K562 (cell line): ENCODE measurements around the gene NFATC4. TPM values are rescaled to one million over a fixed set of nuclear protein-coding genes. Genes with fewer than 3 reads are reported as not detected.

ENCODE experiments used
- PKNOX1 ChIP-seq: fragments of 450-650 bp; IDR thresholded peaks from 2 replicates; pipeline ENCODE4 v1.6.1; 2016
- REST ChIP-seq, 2 experiments: fragments of 450-650 bp; formaldehyde crosslinking in 1 of 2; IDR thresholded peaks; 2 replicates each; pipeline versions ENCODE4 v1.4.0 to v1.6.1; 2014 to 2020; ENCODE audit warnings: mild to moderate bottlenecking in 2 of 2, borderline replicate concordance in 1 of 2, low read depth in 1 of 2
- SIN3A ChIP-seq, 2 experiments: fragments of 150-350 bp in 1 of 2; IDR thresholded peaks; 2 replicates each; pipeline ENCODE4 v1.6.1; 2011 to 2016; ENCODE audit warnings: borderline replicate concordance in 2 of 2, low read depth in 2 of 2, low read length in 2 of 2, mild to moderate bottlenecking in 2 of 2, moderate library complexity in 2 of 2; ENCODE audit not compliant: control insufficient read depth in 1 of 2
- SMAD4 ChIP-seq: fragments of 250-450 bp; sonication (Bioruptor Pico); conservative IDR thresholded peaks from 2 replicates; pipeline ENCODE4 v1.8.0; 2021; ENCODE audit warnings: inconsistent platforms, mild to moderate bottlenecking, moderate library complexity
- polyA plus RNA-seq, 8 experiments: library from polyadenylated mRNA; depleted of rRNA in 4 of 8; stranded (reverse) in 5 of 8; unstranded in 3 of 8; fragments of >200 nt; fragmentation: Nextera tagmentation in 2 of 8; fragmentation: Illumina TruSeq in 1 of 8; extraction: Ambion mirVana in 2 of 8; extraction: Trizol in 1 of 8; gene quantifications; 2 replicates each; pipeline versions ENCODE4 v1.2.1 to v1.2.3, GENCODE V29; 2011 to 2014; ENCODE audit warnings: inconsistent platforms in 1 of 8, missing spikeins in 1 of 8
- total RNA-seq, 7 experiments: library from RNA; depleted of rRNA in 6 of 7; stranded (reverse); fragments of >200 nt in 6 of 7; fragmentation: Illumina TruSeq in 2 of 7; extraction: Trizol in 2 of 7; gene quantifications; 2 replicates each; pipeline versions ENCODE4 v1.2.1 to v1.2.3, GENCODE V29; 2011 to 2021; ENCODE audit warnings: low replicate concordance in 1 of 7

NFATC4 gene
- total and polyA plus RNA-seq, 9 of the 15 experiments (the other 6 are each of a cell fraction or from before 2014, with no cell fraction given) = 0.25 to 3.8 (median 0.78) TPM; not detected in 1

DNA sequence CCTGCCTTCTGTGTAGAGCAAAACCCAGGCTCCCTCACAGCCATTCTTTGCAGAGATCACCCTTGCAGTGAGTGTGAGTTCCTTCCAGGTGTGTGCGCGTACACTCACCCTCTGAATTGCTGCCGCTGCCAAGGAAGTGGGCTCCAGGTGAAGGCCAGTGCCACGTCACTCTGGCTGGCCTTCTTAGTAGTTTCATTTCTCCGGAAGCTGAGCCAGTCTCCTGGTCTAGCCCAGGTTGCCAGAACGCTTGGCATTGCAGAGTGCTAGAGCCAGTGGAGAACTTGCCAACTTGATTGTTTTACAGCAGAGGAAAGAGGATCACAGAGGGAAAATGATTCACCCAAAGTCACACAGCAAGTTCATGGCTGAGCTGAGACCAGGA lies 50.5 kb downstream of the NFATC4 start (continued):
- no peak for TF ChIP-seq PKNOX1
- no peak for TF ChIP-seq SIN3A (IDR thresholded peaks at IDR 0.05; ENCODE audit: borderline replicate concordance in 2 of 2, control insufficient read depth in 1 of 2, low read depth in 2 of 2, low read length in 2 of 2)
- TF ChIP-seq SMAD4 (CRISPR knock-in tag) = no peak
- TF ChIP-seq REST (IDR thresholded peaks at IDR 0.05; ENCODE audit: borderline replicate concordance) = no peak
- TF ChIP-seq REST (CRISPR knock-in tag; IDR thresholded peaks at IDR 0.05; ENCODE audit: low read depth) = no peak
